ENCODE data around the gene GDI1. TPM values are rescaled to one million over a fixed set of nuclear protein-coding genes. Genes with fewer than 3 reads are reported as not detected.

Gene GDI1
- total and polyA plus RNA-seq, 2 experiments from 2014 or later, result 48.5 to 95.9 TPM

DNA sequence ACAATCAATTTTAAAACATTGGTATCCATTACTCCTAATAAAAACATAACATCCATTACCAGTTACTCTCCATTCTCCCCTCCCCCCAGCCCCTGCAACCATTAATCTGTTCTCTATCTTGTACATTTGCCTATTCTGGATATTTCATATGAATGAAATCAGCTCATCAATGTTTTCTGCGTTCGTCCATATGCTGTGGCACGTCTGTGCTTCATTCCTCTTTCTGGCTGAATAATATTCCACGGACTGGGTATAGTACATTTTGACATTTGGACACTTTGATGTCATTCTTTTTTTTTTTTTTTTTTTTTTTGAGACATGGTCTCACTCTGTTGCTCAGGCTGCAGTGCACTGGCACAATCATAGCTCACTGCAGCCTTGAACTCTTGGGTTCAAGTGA lies 33.1 kb upstream of the GDI1 start:
- Histone ChIP-seq H2AFZ (no peak overlapping the region), H3K36me3 (ENCODE audit: insufficient read depth) (peaks cover 4% of the 10 kb centered on the region; the same call in 1 of the 2 replicates), H3K4me2 (no peak overlapping the region), H3K4me3 (no peak overlapping the region), H3K27ac (ENCODE audit: low read depth) (no peak overlapping the region), H3K4me1 (ENCODE audit: insufficient read depth) (peaks cover 10% of the 10 kb centered on the region; the same call in 1 of the 2 replicates), H3F3A (replicated peaks; ENCODE audit: low read depth) (peaks cover 21% of the 10 kb centered on the region), H4K20me1 (replicated peaks; ENCODE audit: insufficient read depth) (no peaks in the 10 kb centered on the region), H3K27me3 (ENCODE audit: insufficient read depth) (no peaks in the 10 kb centered on the region), H3K9me2 (ENCODE audit: insufficient read depth) (no peaks in the 10 kb centered on the region), H3K79me2 (replicated peaks; ENCODE audit: insufficient read depth) (peaks cover 10% of the 10 kb centered on the region)
- peaks cover 27% of the 10 kb centered on the region for H3K36me3 Mint-ChIP-seq (ENCODE audit: low read depth)
- DNase-seq (ENCODE audit: low spot score), result no peak
- H3K27ac Mint-ChIP-seq, result no peak overlapping the region
- ATAC-seq, result no peak
- peaks cover 7% of the 10 kb centered on the region; the same call in 1 of the 3 replicates for H3K9me3 Mint-ChIP-seq
- peaks cover 17% of the 10 kb centered on the region for H3K4me1 Mint-ChIP-seq
- no peak for TF ChIP-seq ZNF114 (CRISPR knock-in tag; IDR thresholded peaks at IDR 0.05)
- TF ChIP-seq CREB1 (CRISPR knock-in tag; IDR thresholded peaks at IDR 0.05; ENCODE audit: low read depth), result no peak
- no peak for TF ChIP-seq STAT1 (IDR thresholded peaks at IDR 0.05; ENCODE audit: unreplicated experiment)
- no peak for TF ChIP-seq NANOG (IDR thresholded peaks at IDR 0.05; ENCODE audit: borderline replicate concordance)
- TF ChIP-seq, protein P1, sequence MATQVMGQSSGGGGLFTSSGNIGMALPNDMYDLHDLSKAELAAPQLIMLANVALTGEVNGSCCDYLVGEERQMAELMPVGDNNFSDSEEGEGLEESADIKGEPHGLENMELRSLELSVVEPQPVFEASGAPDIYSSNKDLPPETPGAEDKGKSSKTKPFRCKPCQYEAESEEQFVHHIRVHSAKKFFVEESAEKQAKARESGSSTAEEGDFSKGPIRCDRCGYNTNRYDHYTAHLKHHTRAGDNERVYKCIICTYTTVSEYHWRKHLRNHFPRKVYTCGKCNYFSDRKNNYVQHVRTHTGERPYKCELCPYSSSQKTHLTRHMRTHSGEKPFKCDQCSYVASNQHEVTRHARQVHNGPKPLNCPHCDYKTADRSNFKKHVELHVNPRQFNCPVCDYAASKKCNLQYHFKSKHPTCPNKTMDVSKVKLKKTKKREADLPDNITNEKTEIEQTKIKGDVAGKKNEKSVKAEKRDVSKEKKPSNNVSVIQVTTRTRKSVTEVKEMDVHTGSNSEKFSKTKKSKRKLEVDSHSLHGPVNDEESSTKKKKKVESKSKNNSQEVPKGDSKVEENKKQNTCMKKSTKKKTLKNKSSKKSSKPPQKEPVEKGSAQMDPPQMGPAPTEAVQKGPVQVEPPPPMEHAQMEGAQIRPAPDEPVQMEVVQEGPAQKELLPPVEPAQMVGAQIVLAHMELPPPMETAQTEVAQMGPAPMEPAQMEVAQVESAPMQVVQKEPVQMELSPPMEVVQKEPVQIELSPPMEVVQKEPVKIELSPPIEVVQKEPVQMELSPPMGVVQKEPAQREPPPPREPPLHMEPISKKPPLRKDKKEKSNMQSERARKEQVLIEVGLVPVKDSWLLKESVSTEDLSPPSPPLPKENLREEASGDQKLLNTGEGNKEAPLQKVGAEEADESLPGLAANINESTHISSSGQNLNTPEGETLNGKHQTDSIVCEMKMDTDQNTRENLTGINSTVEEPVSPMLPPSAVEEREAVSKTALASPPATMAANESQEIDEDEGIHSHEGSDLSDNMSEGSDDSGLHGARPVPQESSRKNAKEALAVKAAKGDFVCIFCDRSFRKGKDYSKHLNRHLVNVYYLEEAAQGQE (IDR thresholded peaks at IDR 0.05; ENCODE audit: unreplicated experiment), result no peak
- no peak for TF ChIP-seq POLR2AphosphoS5 (IDR thresholded peaks at IDR 0.05; ENCODE audit: low read depth)
- TF ChIP-seq CTCF (conservative IDR thresholded peaks at IDR 0.05; ENCODE audit: low read depth in 2 of 2), result no peak
- TF ChIP-seq JUNB (IDR thresholded peaks at IDR 0.05; ENCODE audit: unreplicated experiment), result no peak
- TF ChIP-seq ZNF331 (CRISPR knock-in tag; IDR thresholded peaks at IDR 0.05; ENCODE audit: low read depth), result no peak
- TF ChIP-seq EZH2phosphoT487 (IDR thresholded peaks at IDR 0.05; ENCODE audit: unreplicated experiment), result no peak
- TF ChIP-seq, protein P2, sequence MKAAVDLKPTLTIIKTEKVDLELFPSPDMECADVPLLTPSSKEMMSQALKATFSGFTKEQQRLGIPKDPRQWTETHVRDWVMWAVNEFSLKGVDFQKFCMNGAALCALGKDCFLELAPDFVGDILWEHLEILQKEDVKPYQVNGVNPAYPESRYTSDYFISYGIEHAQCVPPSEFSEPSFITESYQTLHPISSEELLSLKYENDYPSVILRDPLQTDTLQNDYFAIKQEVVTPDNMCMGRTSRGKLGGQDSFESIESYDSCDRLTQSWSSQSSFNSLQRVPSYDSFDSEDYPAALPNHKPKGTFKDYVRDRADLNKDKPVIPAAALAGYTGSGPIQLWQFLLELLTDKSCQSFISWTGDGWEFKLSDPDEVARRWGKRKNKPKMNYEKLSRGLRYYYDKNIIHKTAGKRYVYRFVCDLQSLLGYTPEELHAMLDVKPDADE (IDR thresholded peaks at IDR 0.05), result no peak
- TF ChIP-seq ZNF462 (CRISPR knock-in tag; IDR thresholded peaks at IDR 0.05), result no peak
- TF ChIP-seq EZH2 (IDR thresholded peaks at IDR 0.05; ENCODE audit: low read depth, unreplicated experiment), result no peak
- no peak overlapping the region; the same call in 2 of the 3 replicates for H3K4me3 Mint-ChIP-seq
- peaks cover 36% of the 10 kb centered on the region for H3K27me3 Mint-ChIP-seq (ENCODE audit: insufficient read depth, low read depth, poor library complexity)
